OCI-LY7 (cell line): ENCODE results near the gene GALNT9. TPM values are rescaled to one million over a fixed set of nuclear protein-coding genes. Genes with fewer than 3 reads are reported as not detected.

ENCODE experiments used
- BruUV-seq: library from RNA; stranded (reverse); fragments of 400-500 nt; replicated peaks from 2 replicates; lab custom pipeline; 2021; lab: Mats Ljungman, UMichigan
- CTCF ChIA-PET: fragments of 300-600 bp; sonication (Branson Sonifier 250); formaldehyde crosslinking; loops from one replicate; lab custom pipeline; 2022; ENCODE audit warnings: antibody characterized with exemption; ENCODE audit not compliant: unreplicated experiment; lab: Charles Lee
- POLR2A ChIA-PET: fragments of 300-600 bp; sonication (Branson Sonifier 250); formaldehyde crosslinking; loops from one replicate; lab custom pipeline; 2022; ENCODE audit warnings: antibody characterized with exemption; lab: Charles Lee
- DNase-seq: peaks from one replicate; pipeline ENCODE4 v3.0.0-alpha.2; 2015; ENCODE audit warnings: low spot score
- H2AFZ ChIP-seq: fragments of 200-600 bp; sonication (generic), shearing (Covaris generic); 2 replicates; pipeline ENCODE4 v1.6.1; 2014; ENCODE audit warnings: mild to moderate bottlenecking, antibody characterized with exemption, low read length, moderate library complexity
- H3K27ac ChIP-seq: fragments of 200-600 bp; sonication (generic); 2 replicates; pipeline ENCODE4 v1.5.1; 2014; ENCODE audit warnings: mixed run types, low read depth, mild to moderate bottlenecking, moderate library complexity, low read length, inconsistent platforms; ENCODE audit not compliant: poor library complexity, severe bottlenecking
- H3K36me3 ChIP-seq: fragments of 200-600 bp; sonication (generic); 2 replicates; pipeline ENCODE4 v1.6.1; 2014; ENCODE audit warnings: mild to moderate bottlenecking, antibody characterized with exemption, low read length, moderate library complexity, mixed read lengths; ENCODE audit not compliant: insufficient read depth
- H3K4me1 ChIP-seq: fragments of 200-600 bp; sonication (generic); 2 replicates; pipeline ENCODE4 v1.5.1; 2014; ENCODE audit warnings: mild to moderate bottlenecking, low read length; ENCODE audit not compliant: insufficient read depth, poor library complexity, severe bottlenecking
- H3K4me2 ChIP-seq: fragments of 200-600 bp; sonication (generic); 2 replicates; pipeline ENCODE4 v1.6.1; 2014; ENCODE audit warnings: mild to moderate bottlenecking, low read length
- H3K4me3 ChIP-seq: fragments of 200-600 bp; sonication (generic); 2 replicates; pipeline ENCODE4 v1.5.1; 2014; ENCODE audit warnings: mild to moderate bottlenecking, low read depth, low read length; ENCODE audit not compliant: poor library complexity, severe bottlenecking
- H3K79me2 ChIP-seq: fragments of 200-600 bp; sonication (generic); 2 replicates; pipeline ENCODE4 v1.6.1; 2016; ENCODE audit warnings: low read depth, mild to moderate bottlenecking, low read length, moderate library complexity, mixed read lengths; ENCODE audit not compliant: insufficient read depth
- H3K9me2 ChIP-seq: fragments of 200-600 bp; sonication (generic); 2 replicates; pipeline ENCODE4 v1.6.1; 2016; ENCODE audit warnings: mild to moderate bottlenecking, low read length, mixed read lengths; ENCODE audit not compliant: insufficient read depth
- H3K9me3 ChIP-seq: fragments of 200-600 bp; sonication (generic); 2 replicates; pipeline ENCODE4 v1.6.1; 2014; ENCODE audit warnings: mild to moderate bottlenecking, mixed run types, low read length, mixed read lengths
- H4K20me1 ChIP-seq: fragments of 200-600 bp; sonication (generic); 2 replicates; pipeline ENCODE4 v1.6.1; 2014; ENCODE audit warnings: mild to moderate bottlenecking, antibody characterized with exemption, low read length, moderate library complexity, mixed read lengths; ENCODE audit not compliant: insufficient read depth
- EZH2phosphoT487 ChIP-seq: fragments of 200-600 bp; sonication (generic); IDR thresholded peaks from 2 replicates; pipeline ENCODE4 v1.6.1; 2018; ENCODE audit warnings: low read depth, borderline replicate concordance, mild to moderate bottlenecking, mixed run types, antibody characterized with exemption, low read length, moderate library complexity, mixed read lengths
- intact Hi-C: fragments of 100-400 bp; cut with micrococcal nuclease; formaldehyde crosslinking; loops from one replicate; pipeline ENCODE4 v1.10.0; 2022; ENCODE audit not compliant: unreplicated experiment
- total RNA-seq, 2 experiments: library from RNA; depleted of rRNA in 1 of 2; stranded (reverse); fragments of >200 nt in 1 of 2; shearing (Covaris generic) in 1 of 2; gene quantifications; 2 replicates each; pipeline ENCODE4 v1.2.3, GENCODE V29; 2014 to 2022
- TF ChIP-seq, protein P1 (sequence below): fragments of 200-600 bp; sonication (generic); conservative IDR thresholded peaks from 2 replicates; pipeline ENCODE4 v1.5.1; 2014; ENCODE audit warnings: mild to moderate bottlenecking, antibody characterized with exemption, low read length, moderate library complexity, mixed read lengths

GALNT9 gene
- total RNA-seq, 2 experiments from 2014 or later, result 0.28 TPM; not detected in 1

DNA sequence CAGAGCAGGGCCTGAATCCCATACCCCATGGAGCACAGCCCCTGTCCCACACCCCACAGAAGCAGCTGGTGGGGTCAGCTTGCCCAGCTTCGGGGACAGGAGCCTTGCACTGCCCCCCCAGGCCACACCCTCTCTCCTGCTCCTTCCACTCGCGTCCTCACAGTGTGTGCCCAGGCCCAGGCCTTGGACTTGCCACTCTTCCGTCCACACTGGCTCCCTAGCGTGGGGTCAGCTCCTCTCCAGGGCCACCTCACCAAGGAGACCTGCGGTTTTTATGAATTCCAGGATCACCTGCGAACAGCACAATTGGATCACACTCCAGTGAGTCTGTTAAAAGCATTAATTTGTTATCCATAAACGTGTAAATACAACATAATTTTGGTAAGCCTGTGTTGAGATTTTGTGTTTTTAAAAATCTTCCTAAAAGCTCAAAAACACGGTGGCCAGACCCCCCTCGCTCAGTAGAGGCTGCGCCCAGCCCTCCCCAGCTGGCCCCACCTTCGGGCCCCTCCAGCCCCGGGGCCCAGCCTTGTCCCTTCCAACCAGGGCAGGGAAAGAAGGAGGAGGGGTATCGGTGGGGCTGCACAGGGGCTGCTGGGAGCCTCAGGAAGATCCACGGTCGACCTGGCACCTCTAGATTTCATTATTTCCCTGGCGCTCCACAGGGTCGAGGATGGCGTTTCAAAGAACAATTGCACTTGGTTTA lies 12.0 kb downstream of the GALNT9 start:
- no TSS peak for BruUV-seq
- Histone ChIP-seq H3K27ac (no peak overlapping the region), H2AFZ (no peak overlapping the region), H3K9me2 (no peaks in the 10 kb centered on the region), H3K36me3 (no peaks in the 10 kb centered on the region), H4K20me1 (no peaks in the 10 kb centered on the region), H3K4me3 (no peak overlapping the region), H3K4me1 (no peaks in the 10 kb centered on the region), H3K79me2 (no peaks in the 10 kb centered on the region), H3K4me2 (no peak overlapping the region), H3K9me3 (no peaks in the 10 kb centered on the region)
- DNase-seq, result no peak
- intact Hi-C loops, result no loop called here
- CTCF ChIA-PET, result no interaction called here
- POLR2A ChIA-PET, result no interaction called here
- no peak for TF ChIP-seq EZH2phosphoT487
- TF ChIP-seq, protein P1, sequence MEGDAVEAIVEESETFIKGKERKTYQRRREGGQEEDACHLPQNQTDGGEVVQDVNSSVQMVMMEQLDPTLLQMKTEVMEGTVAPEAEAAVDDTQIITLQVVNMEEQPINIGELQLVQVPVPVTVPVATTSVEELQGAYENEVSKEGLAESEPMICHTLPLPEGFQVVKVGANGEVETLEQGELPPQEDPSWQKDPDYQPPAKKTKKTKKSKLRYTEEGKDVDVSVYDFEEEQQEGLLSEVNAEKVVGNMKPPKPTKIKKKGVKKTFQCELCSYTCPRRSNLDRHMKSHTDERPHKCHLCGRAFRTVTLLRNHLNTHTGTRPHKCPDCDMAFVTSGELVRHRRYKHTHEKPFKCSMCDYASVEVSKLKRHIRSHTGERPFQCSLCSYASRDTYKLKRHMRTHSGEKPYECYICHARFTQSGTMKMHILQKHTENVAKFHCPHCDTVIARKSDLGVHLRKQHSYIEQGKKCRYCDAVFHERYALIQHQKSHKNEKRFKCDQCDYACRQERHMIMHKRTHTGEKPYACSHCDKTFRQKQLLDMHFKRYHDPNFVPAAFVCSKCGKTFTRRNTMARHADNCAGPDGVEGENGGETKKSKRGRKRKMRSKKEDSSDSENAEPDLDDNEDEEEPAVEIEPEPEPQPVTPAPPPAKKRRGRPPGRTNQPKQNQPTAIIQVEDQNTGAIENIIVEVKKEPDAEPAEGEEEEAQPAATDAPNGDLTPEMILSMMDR, result no peak

DNA sequence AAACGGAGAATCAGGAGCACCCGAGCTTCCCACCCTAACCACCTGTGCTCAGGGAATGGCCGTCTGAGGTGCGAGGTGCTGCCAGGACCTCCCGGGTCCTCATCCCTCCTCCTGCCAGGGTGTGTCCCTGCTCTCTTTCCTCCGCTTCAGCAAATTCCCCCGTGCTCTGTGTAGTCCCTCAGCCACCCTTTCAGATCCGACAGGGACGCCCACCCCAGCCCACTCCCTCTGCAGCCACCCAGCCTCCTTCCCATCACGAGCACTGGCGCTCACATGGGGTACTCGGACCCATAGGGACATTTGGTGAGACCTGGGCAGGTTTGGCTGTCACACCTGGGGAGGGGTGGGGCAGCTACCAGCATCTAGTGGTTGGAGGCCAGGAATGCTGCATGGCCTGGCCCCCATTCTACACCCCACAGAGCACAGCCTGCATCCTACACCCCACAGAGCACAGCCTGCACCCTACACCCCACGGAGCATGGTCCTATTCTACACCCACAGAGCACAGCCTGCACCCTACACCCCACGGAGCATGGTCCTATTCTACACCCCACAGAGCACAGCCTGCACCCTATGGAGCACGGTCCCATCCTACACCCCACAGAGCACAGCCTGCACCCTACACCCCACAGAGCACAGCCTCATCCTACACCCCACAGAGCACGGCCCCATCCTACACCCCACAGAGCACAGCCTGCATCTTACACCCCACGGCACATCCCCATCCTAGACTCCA lies 12.7 kb downstream of the GALNT9 start:
- H3K4me3 ChIP-seq, result no peak overlapping the region
- no peak overlapping the region for H3K4me2 ChIP-seq
- no peaks in the 10 kb centered on the region for H4K20me1 ChIP-seq
- no peak for DNase-seq
- POLR2A ChIA-PET, result no interaction called here
- H3K9me3 ChIP-seq, result no peaks in the 10 kb centered on the region
- no TSS peak for BruUV-seq
- H3K27ac ChIP-seq, result no peak overlapping the region
- intact Hi-C loops, result no loop called here
- H3K79me2 ChIP-seq, result no peaks in the 10 kb centered on the region
- CTCF ChIA-PET, result no interaction called here
- H3K36me3 ChIP-seq, result no peaks in the 10 kb centered on the region
- no peaks in the 10 kb centered on the region for H3K4me1 ChIP-seq
- H2AFZ ChIP-seq, result no peak overlapping the region
- no peak for TF ChIP-seq EZH2phosphoT487
- TF ChIP-seq, protein P1, result no peak
- H3K9me2 ChIP-seq, result no peaks in the 10 kb centered on the region

DNA sequence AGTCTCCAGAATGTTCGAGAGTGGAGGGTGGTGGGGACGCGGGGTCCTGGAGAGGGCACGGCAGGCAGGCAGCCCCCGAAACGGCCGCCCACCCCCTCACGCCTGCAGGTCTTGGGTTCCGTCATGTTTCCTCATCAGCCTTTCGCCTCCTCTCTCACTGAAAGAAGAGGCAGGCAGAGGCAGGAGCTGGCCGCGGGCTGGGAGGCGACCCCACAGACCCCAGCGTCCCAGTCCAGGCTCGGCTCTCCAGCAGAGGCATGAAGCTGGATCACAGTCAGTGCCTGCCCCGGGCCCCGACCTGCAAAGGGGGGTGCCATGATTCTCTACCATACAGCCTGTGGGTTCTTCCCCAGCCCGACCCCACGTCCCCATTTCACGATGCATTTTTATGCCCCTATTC lies 13.4 kb downstream of the GALNT9 start:
- no peak overlapping the region for H3K4me2 ChIP-seq
- ChIA-PET POLR2A (no interaction called here), CTCF (no interaction called here)
- DNase-seq, result no peak
- H3K4me3 ChIP-seq, result no peak overlapping the region
- no peaks in the 10 kb centered on the region for H3K79me2 ChIP-seq
- H4K20me1 ChIP-seq, result no peaks in the 10 kb centered on the region
- H3K27ac ChIP-seq, result no peak overlapping the region
- no peaks in the 10 kb centered on the region for H3K9me2 ChIP-seq
- H3K36me3 ChIP-seq, result no peaks in the 10 kb centered on the region
- TF ChIP-seq EZH2phosphoT487, result no peak
- TF ChIP-seq, protein P1, result no peak
- H2AFZ ChIP-seq, result no peak overlapping the region
- no peaks in the 10 kb centered on the region for H3K4me1 ChIP-seq
- no peaks in the 10 kb centered on the region for H3K9me3 ChIP-seq
- no TSS peak for BruUV-seq
- intact Hi-C loops, result no loop called here
